ENCODE measurements around the gene C10orf120. TPM values are rescaled to one million over a fixed set of nuclear protein-coding genes. Genes with fewer than 3 reads are reported as not detected.

The C10orf120 gene
- not detected in 2 replicates for total RNA-seq

GRCh38 chr10:122699796-122700455 is at the start of gene C10orf120:
C10orf120 (minus strand) TSS chr10:122699846; CDS start chr10:122699790, 56 bp downstream.

Other genes starting within 250 kb of the C10orf120 start
- gene ARMS2, start 245.2 kb downstream of the C10orf120 start, total RNA-seq = not detected in 2 replicates
- 14.0 and 73.4 TPM in 2 replicates for gene HTRA1, start 238.3 kb downstream of the C10orf120 start, total RNA-seq
- gene DMBT1, start 139.1 kb downstream of the C10orf120 start, total RNA-seq = not detected in 2 replicates
- 0.22 and 0.57 TPM in 2 replicates for gene CUZD1, start 146.0 kb upstream of the C10orf120 start, total RNA-seq
- gene FAM24B, start 179.7 kb upstream of the C10orf120 start, total RNA-seq = 0.66 and 2.4 TPM in 2 replicates
- gene FAM24A, start 210.8 kb upstream of the C10orf120 start, total RNA-seq = not detected in 2 replicates

All from placental pericyte (primary cell).